Hepatic stellate cell (primary cell): Measurements from ENCODE around the gene SPIN3.
"Not testable (repeated sequence)": the region's sequence is repeated elsewhere in the genome, so short reads cannot be mapped to it uniquely, and the experiment has no call there.

ENCODE experiments used
- DNase-seq: peaks from one replicate; pipeline ENCODE4 v3.0.0; 2011; ENCODE audit warnings: low spot score

Gene SPIN3

DNA sequence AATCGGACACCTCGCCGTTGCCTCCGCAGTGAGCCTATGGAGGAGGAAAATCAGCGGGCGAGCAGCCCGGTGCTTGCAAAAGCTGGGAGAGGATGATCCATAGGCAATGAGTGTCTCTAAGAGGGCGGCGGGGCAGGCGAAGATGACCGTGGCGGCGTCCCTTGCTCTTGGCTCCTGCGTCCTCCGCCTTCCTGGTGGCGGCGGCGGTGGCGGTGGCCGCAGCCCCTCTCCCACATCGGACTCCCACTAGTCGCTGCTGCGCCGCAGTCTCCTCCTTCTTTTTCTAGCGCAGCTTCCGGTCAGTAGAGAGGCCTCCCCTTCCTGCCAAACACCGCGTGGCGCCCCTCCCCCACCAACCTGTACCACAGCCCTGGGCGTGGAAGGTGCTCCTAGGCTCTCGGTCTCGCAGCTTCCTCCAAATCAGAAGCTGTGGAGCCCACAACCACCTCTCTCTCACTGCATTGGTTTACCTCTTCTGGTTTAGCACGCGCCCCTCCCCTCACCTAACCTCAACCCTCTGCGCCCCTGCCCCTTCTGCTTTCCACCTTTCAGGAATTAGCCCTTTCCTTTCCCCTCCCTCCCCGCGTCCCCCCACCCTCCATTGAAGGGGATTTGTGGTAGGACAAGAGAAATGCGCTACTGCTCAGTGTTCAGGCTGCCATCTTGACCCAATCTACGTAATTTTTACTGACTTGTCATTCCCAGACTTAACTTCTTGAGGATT, at the start of gene SPIN3:
SPIN3 (minus strand) TSS at position 271 of the 724 bp plus-strand sequence. CDS start 594 bp downstream, outside the sequence.
- peak; percentile 46 for DNase-seq

DNA sequence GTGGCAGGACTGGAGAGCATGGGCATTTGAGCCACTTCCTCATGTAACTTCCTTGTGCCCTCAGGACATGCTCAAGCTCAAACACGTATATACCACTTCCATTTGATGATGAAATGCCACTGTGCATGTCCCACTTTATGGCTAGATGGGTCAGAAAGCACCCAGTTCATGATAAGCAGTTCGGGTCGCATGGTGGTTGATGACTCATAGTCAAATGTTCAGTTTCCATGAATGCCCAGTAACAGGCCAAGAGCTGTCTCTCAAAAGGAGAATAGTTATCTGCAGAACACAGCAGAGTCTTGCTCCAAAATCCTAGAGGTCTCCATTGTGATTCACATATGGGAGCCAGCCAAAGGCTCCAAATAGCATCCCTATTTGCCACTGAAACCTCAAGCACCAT, 48.9 kb upstream of the SPIN3 start:
- DNase-seq = no peak

DNA sequence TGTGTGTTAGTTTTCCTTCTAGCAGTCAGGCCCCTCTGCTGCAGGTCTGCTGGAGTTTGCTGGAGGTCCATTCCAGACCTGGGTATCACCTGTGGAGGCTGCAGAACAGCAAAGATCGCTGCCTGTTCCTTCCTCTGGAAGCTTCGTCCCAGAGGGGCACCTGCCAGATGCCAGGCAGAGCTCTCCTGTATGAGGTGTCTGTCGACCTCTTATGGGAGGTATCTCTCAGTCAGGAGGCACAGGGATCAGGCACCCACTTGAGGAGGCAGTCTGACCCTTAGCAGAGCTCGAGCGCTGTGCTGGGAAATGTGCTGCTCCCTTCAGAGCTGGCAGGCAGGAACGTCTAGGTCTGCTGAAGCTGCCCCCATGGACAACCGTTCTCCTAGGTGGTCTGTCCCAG, 41.9 kb upstream of the SPIN3 start:
- not testable (repeated sequence) for DNase-seq

DNA sequence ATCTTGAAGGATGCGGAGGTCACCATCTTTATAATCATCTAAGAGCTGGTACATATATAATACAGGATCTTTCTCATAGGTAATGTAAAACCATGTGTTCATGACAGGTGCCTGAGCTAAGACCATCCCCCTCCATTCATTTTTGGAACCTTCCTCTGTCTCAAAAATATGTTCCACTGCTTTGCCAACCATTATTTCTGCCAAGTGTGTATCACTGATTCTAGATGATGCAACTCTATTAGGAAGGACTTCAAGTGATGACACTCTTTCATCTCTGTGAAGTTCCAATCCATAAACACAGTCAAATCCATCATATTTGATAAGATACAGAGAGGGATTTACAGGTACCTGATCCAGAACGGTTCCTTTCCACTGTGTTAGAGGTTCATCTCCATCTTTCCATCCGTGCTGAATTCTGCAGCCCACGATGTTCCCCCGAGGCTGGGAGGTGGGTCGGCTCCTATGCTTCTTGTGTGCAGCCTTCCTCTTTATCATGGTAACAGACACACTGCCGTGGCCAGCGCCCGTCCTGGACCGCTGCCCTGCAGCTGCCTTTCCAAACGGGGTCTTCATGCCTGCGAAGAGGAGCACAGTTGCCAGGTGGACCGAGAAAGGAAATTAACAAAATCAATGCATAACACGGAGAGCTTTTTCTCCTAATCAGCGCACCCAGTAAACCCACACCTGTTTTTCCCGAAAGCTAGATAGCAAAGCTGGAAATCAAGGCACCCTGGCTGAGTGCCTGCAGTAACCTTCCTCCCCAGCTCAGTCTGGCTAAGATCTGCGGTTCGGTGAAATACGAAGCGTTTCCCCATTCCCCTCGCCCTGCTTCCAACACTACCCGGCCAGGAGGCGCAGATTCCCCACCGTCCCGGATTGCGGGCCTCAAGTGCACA, 718 bp downstream of the SPIN3 start:
- no peak for DNase-seq

DNA sequence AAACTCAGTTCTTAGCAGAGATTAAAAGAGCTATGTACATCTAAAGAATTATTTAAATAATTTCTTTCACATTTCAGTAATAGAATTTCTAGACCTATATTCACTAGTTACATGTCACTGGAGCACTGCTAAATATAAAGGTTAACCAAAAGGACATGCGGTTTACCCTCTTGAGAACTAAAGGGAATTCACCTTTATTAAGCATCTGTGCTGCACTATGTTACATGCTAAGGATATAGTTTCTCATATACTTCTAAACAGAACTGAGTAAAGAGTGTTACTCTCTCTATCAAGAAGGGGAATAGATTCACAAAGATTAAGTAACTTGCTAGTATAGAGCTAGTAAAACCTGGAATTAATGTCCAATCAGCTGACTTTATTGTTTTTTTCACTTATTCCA, 7.6 kb downstream of the SPIN3 start:
- no peak for DNase-seq

DNA sequence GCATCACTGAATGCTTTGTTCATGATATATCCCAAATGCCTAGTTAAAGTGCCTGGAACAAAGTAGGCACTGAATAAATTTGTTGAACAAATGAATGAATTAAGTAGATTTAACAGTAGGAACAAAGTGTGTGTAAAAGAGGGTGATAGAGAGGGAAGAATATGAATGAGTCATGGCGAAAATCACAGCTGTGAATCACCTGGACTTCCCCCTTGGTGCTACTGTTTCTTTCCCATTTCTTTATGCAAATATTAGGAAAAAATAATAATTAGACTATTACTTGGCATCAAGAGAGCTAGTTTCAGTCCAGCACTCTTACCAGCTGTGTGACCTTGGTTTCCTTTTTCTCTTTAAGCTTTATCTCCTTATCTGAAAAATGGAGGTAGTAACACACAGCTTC, 9.2 kb downstream of the SPIN3 start:
- no peak for DNase-seq

DNA sequence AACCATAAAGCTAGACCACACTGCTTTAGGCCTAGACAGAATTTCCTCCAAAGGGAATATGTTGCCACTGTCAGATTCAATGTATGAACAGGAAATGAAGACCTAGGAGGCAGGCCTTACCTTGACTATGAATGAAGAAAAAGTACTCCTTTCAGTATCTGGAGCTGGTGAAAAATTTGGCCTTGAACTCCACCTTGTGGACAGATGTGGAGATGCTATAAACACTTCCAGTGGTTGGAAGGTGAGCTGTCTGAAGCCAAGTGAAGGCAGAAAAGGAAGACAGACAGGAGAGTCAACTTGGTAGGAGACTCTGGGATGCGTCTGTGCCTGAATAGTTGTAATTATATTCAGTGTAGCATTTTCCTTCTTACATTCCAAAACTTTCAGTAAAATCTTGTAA, 17.2 kb downstream of the SPIN3 start:
- peak; percentile 12 for DNase-seq

DNA sequence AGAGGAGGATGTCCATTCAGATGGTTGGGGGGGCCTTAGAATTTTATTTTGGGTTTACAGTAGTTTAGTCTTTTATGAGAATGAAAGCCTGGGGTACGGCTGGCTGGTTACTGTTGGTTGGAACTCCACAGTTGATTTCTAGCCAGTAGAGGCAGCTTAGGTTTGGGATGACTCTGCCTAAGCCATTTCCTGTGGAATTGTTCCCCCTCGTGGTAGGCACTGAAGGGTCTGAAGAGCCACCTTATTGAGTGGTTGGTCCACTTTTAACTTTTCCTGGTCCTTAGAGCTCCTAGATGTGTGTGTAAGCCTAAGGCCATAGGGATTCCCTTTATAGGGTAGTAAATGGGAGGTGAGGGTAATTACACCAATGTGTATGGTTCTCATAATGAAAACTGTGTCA, 19.7 kb downstream of the SPIN3 start:
- DNase-seq = no peak

DNA sequence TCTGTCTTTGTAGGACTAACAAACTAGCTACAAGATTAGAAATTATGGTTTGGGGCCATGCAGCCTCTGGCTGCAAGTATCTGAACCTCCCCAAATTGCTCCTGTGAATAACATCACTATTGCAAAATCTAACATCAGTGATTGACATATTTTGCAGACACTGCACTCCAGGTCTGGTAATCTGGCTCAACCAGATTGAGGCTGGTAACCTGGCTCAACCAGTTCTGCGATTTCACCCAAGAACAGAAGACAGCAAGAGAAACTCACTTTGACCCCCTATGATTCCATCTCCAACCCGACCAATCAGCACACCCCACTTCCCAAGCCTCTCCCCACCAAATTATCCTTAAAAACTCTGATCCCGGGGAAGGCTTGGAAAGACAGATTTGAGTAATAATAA, 20.9 kb downstream of the SPIN3 start:
- DNase-seq = no peak

DNA sequence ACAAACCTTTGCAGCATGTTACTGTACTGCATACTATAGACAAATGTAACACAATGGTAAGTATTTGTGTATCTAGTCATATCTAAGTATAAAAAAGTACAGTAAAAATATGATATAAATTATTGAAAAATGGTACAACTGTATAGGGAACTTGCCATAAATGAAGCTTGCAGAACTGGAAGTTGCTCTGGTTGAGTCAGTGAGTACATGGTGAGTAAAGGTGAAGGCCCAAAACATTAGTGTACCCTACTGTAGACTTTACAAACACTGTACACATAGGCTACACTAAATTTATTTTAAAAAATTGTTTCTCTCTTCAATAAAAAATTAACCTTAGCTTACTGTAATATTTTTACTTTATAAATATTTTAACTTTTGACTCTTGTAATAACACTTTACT, 25.8 kb downstream of the SPIN3 start:
- no peak for DNase-seq

DNA sequence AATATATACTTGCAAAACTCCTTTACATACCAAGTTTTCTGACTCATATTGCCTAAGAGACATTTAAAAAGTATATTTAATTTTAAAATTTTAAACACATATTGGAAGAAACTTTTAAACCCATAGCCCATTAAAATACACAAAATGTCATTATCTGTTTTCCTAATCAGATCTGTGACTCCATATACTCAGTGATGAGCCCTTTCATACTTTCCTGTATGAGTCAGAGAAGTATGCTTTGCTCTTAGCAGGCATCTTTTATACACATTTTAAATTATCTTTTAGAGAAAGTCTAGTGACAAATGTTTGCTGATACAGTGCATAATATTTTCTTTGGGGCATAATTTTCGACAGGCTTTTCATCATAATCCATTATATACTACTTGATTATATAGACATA, 26.4 kb downstream of the SPIN3 start:
- no peak for DNase-seq

DNA sequence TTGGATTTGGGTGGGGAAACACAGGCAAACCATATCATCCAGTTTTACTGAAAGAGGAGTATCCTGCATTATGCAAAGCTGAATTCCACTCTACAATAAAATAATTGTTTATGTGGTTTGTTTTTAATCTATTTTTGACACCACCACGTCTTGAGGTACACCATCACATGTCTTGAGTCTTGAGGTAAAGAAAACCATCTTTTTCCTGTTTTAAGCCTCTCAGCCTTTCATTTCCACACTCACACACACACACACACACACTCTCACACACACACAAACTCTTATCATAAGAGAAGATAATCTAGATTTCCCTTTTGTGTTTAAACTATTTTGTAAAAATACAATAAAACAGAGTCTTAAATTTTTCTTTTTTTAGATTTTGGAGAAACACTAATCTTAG, 32.0 kb downstream of the SPIN3 start:
- DNase-seq = no peak

DNA sequence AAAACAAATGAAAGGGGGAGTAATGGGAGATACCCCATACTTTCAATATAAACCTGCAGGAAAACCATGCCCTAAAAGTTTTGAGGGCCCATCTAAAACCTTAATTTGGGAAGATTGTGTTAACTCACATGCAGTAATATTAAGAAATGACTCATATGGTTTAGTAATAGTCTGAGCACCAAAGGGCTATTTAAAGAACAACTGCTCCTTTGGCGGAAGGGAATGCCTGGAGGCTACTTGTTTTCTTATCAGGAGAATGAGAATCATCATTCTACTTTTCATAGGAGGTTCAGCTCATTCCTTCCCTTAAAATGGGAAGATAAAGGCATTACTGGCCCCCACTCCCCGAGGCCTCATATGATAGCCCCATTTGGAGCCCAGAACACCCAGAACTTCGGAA, 47.6 kb downstream of the SPIN3 start:
- DNase-seq = no peak

DNA sequence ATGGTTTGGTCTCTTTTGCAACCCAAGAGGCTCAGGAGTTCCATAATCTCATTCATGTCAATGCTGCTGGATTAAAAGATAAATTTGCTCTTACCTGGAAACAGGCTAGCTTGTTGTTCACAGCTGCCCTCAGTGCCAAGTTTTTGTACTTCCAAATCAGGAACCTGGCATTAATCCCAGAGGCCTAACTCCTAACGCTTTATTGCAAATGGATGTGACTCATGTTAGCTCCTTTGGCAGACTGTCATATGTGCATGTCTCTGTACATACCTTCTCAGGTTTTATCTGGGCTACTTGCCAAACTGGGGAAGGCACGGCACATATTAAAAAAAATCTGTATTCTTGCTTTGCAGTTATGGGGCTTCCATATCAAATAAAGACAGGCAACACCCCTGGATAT, 49.1 kb downstream of the SPIN3 start:
- DNase-seq = not testable (repeated sequence)

DNA sequence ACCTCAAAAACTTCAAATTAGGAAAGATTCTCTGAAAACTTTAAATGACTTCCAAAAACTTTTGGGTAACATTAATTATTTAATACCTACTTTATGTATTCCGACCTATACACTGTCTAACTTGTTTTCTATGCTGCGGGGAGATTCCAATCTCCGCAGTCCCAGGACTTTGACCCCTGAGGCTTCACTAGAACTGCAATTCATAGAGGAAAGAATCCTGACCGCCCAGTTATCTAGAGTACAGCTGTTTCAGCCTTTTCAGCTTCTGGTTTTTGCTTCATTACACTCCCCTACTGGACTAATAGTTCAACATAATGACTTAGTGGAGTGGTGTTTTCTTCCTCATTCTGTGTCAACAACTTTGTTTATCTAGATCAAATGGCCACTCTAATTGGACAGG, 50.1 kb downstream of the SPIN3 start:
- not testable (repeated sequence) for DNase-seq

DNA sequence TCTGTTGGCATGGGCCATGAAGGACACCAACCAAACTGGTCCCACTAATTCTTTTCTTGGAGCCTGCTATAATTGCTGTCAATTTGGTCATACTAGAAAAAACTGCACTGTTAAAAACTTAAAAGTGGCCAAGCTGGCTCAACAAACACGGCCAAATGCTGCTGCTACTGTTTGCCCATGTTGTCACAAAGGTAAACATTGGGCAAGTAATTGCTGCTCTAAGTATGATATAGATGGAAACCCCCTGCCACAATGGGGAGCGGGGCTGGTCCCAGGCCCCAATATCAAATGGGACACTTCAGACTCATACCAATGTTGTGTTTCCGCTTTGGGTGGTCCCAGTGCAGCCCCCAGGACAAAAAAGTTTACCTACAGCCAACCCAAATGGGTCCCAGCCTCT, 52.1 kb downstream of the SPIN3 start:
- DNase-seq = no peak
